GM18502 (cell line): Measurements from ENCODE around the gene GATC.

Experiments
- ATAC-seq: cut with Tn5 transposase; IDR thresholded peaks from one replicate; pipeline ENCODE4 v1.9.1; 2021; ENCODE audit warnings: mild to moderate bottlenecking; ENCODE audit not compliant: unreplicated experiment, poor library complexity

GATC gene

DNA sequence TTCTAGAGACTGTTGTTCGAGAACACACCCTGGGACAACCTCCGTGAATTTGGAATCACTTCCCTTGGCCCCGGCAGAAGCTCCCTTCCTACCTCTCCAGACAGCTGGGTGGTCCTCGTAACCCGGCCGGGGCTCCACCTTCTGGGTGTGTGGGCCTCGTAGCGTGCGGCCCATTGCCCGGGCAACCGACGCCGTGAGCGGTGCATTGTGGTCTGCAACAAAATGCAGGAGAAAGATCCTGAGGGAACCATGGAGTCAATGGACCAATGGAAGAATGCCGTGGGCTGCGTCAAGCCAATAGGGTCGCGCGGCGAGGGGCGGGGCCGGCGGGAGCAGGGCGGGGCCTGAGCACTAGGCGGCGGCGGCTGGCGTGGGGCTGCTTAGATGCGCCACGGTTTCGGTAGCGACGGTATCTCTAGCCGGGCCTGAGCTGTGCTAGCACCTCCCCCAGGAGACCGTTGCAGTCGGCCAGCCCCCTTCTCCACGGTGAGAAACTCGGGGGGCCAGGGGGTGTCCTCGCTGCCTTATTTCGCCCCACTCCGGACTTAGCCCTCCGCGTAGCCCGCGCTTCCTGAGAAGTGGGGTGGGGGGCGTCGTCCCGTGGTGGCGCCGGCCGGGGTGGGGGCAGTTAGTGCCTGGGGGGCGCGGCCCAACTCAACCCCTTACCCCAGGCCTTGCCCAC lies 49.6 kb downstream of the GATC start, which contains the start of gene DYNLL1:
DYNLL1 (plus strand) TSS at position 383 of the 682 bp plus-strand sequence. CDS start 309 bp downstream, outside the sequence.
- peak; percentile 95 for ATAC-seq

DNA sequence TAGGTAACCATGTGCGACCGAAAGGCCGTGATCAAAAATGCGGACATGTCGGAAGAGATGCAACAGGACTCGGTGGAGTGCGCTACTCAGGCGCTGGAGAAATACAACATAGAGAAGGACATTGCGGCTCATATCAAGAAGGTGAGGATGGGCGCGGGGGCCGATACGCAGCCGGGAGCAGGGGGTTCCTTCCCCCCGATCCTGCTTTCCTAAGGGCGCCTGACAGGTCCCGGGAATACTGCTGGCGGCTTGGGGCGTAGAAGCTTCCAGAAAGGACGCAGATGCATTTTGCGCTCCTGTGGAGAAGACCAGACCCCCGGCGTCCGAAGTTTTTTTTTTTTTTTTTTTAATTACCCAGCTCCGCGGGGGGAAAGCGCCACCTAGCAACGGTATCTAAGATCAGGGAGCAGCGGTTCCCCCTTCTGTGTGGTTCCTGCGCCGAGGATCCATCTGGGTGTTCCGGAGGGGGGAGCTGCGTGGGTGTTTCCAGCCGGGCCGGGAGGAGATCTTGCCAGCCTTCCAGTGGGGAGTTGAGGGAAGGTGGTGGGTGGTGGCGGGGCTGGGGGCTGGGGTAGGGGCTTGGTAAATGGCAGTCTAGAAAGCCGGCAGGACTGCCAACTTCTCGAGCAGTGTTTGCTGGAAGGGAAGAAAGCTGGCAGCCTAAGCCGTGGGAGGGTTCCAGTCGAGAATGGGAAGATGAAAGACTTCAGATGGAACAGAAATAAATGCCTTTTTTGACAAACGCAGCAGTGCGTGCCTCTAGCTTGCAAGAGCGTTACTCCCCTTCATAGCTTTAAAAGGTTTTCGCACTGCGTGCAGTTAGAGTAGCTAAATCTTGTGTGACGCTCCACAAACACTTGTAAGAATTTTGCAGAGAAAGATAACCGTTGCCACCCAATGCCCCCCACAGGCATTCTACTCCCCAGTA lies 50.4 kb downstream of the GATC start:
- peak; percentile 15 for ATAC-seq

DNA sequence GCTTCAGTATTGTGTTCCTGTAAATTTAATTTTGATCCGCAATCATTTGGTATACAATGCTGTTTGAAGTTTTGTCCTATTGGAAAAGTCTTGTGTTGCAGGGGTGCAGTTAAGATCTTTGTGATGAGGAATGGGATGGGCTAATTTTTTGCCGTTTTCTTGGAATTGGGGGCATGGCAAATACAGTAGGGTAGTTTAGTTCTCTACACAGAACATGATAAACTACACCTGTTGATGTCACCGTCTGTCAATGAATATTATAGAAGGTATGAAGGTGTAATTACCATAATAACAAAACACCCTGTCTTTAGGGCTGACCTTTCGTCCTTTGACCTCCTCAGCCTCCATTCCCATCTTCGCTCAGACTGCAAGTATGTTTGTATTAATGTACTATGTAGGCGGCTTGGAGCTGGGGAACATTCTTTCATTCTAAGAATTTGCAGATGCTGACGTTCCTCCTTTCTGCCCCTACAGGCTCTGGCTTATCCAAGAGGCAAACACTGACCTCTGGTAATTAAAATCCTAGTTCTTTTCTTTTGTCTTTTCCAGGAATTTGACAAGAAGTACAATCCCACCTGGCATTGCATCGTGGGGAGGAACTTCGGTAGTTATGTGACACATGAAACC lies 51.4 kb downstream of the GATC start:
- no peak for ATAC-seq

DNA sequence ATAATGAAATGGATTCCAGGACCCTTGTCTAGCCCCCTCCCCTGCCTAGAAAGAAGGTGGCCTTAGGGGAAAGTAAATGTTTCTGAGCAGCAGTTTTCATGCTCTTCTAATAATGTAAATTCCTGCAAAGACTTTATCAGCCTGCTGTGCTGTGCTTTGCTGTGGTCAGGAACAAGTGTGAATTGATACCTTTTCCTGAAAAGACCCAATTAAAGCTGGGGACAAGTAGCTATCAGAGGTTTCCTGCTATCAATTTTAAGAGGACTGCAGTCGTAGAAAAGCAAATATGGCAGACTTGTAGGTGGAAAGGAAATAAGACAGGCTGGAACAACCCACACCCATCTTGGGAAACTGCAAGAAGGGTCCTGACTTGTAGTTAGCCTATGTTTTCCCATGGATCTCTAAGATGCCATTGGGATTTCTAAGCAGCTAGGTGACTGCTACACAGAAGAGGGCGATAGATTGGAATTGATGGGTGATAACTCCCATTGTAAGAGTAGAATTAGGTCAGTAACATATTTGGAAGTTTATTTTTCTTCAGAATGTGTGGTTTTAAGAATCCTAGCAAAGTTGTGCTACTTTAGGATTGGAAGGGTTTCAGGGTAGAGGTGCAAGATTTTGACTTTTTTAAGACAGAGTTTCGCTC lies 52.7 kb downstream of the GATC start:
- ATAC-seq, result no peak

DNA sequence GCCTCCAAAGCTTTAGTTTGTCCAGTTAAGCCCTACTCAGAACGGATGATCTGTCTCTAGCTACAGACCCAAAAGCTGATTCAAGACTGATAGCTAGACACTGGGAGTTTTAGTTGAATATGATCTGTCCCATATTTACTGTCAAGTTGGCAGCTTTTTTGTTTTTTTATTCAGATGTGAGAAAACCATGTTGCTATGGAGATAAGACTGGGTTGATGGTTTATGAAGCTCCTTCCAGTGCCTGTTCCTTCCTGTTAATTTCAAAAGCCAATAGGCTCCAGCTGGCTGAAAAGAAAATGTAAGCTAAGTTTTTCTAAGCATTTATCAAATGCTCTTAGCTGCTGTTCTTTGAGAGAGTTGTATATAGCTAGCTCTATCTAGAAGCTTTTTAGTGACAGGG lies 54.3 kb downstream of the GATC start:
- ATAC-seq, result no peak

DNA sequence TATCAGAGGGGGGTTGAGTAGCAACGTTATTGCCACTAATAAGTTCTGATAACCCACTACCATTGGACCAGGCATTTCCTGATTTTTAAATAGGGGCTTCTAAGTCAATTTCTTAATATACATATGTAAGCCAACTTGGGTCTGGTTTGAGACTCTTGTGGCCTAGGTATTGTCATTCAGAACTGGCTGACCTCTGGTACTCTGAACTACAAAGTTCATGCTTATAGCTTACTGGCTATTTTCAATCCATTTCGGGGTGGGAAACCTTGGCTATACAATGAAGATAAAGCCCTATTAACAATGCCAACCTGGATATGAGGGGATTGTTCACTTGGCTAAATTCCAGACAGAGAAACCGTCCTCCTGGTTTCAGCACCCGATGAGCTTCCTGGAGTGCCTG lies 58.3 kb downstream of the GATC start:
- ATAC-seq, result no peak

DNA sequence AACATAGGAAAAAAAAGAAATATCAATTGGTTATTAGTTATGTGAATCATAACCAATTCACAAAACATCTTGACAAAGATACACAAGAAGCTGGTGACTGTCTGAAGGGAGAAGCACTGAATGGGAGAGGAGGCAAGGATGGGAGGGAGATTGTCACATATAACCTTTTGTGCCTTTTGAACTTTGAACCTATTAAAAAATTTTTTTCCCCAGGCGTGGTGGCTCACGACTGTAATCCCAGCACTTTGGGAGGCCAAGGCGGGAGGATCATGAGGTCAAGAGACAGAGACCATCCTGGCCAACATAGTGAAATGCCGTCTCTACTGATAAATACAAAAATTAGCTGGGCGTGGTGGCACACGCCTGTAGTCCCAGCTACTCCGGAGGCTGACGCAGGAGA lies 62.3 kb downstream of the GATC start:
- no peak for ATAC-seq
